SU-DHL-6 (cell line): ENCODE data around the gene GLS.

Experiments used
- H2AFZ ChIP-seq: fragments of 200-600 bp; sonication (generic); 2 replicates; pipeline ENCODE4 v1.6.1; 2014; ENCODE audit warnings: low read depth, mild to moderate bottlenecking, moderate library complexity, mixed read lengths, antibody characterized with exemption, low read length; ENCODE audit not compliant: severe bottlenecking
- H3F3A ChIP-seq: fragments of 200-600 bp; shearing (Covaris generic); 2 replicates; pipeline ENCODE4 v1.6.0; 2016; ENCODE audit warnings: antibody characterized with exemption, mild to moderate bottlenecking; ENCODE audit not compliant: insufficient read depth
- H3K27ac ChIP-seq: fragments of 200-600 bp; sonication (generic); 2 replicates; pipeline ENCODE4 v1.5.1; 2016; ENCODE audit warnings: low read depth, mild to moderate bottlenecking, low read length, moderate library complexity, mixed read lengths
- H3K27me3 ChIP-seq: fragments of 200-600 bp; sonication (generic), shearing (Covaris generic); 2 replicates; pipeline ENCODE4 v1.6.0; 2014; ENCODE audit warnings: mild to moderate bottlenecking, low read length
- H3K36me3 ChIP-seq: fragments of 200-600 bp; sonication (generic); 2 replicates; pipeline ENCODE4 v1.6.1; 2014; ENCODE audit warnings: mild to moderate bottlenecking, low read length, mixed read lengths
- H3K4me2 ChIP-seq: fragments of 300-600, 200-600 bp; shearing (Covaris generic), sonication (generic); 2 replicates; pipeline ENCODE4 v1.6.0; 2014; ENCODE audit warnings: low read length, low read depth, mild to moderate bottlenecking; ENCODE audit not compliant: poor library complexity, severe bottlenecking
- H3K4me3 ChIP-seq: fragments of 200-600 bp; sonication (generic); 2 replicates; pipeline ENCODE4 v1.5.1; 2014; ENCODE audit warnings: antibody characterized with exemption, low read length, mild to moderate bottlenecking, mixed read lengths; ENCODE audit not compliant: insufficient read depth, poor library complexity, severe bottlenecking
- H3K79me2 ChIP-seq: fragments of 200-600 bp; sonication (generic); 2 replicates; pipeline ENCODE4 v1.6.1; 2014; ENCODE audit warnings: mild to moderate bottlenecking, low read length, moderate library complexity; ENCODE audit not compliant: insufficient read depth
- H3K9ac ChIP-seq: fragments of 200-600 bp; sonication (generic); 2 replicates; pipeline ENCODE4 v1.7.0; 2014; ENCODE audit warnings: mild to moderate bottlenecking, low read length
- H3K9me2 ChIP-seq: fragments of 200-600 bp; sonication (generic); replicated peaks from 2 replicates; pipeline ENCODE4 v1.6.1; 2014; ENCODE audit warnings: low read length; ENCODE audit not compliant: insufficient read depth
- H3K9me3 ChIP-seq: fragments of 200-600 bp; sonication (generic); 2 replicates; pipeline ENCODE4 v1.6.1; 2014; ENCODE audit warnings: low read length, mixed read lengths; ENCODE audit not compliant: insufficient read depth
- H4K20me1 ChIP-seq: fragments of 200-600 bp; sonication (generic); 2 replicates; pipeline ENCODE4 v1.6.1; 2014; ENCODE audit warnings: low read depth, mild to moderate bottlenecking, antibody characterized with exemption, low read length, moderate library complexity, mixed read lengths
- EZH2phosphoT487 ChIP-seq: fragments of 200-600 bp; sonication (generic), shearing (Covaris generic); conservative IDR thresholded peaks from 2 replicates; pipeline ENCODE4 v1.6.1; 2018; ENCODE audit warnings: mild to moderate bottlenecking, antibody characterized with exemption, low read length, moderate library complexity, mixed read lengths
- TF ChIP-seq, protein P1 (sequence below): fragments of 200-600 bp; sonication (generic); IDR thresholded peaks from one replicate; pipeline ENCODE4 v1.5.1; 2017; ENCODE audit warnings: antibody characterized with exemption, mild to moderate bottlenecking, low read length, moderate library complexity; ENCODE audit not compliant: insufficient read depth, poor library complexity, severe bottlenecking

GLS gene

DNA sequence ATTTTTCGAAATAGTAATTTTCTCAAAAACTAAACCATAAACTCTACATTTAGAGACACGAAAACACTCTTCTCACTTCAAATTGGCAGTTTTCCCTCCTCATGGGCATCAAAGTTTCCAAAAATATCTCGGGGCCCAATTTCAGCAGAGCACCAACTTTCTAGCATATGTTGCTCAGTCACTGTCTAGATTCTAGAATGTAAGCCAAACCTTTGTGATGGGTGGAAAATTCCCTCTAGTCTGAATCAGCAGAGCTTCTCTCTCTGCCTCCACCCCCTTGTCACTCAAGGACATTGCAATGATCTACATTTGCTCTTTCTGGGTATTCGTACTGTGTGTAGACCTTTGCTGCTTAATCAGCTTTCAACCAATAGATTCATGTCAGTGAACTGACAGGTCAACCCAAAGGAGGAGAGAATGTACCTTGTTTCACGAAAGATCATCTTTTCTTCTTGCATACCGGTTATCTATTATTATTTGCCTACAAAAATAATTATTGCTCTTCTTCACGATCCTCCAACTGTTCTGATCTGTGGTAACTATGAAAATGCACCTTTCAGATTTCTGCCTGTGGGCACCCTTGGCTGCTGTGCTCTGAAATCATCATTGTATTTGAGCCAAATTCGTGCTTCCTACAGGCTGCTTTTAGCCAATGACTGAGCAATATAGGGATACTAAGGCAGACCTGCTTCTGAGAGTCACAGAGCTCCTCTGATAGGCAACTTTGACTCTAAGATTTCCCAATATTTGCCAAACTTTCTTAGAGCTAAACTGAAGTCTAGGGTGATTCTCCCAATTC lies 38.7 kb upstream of the GLS start:
- Histone ChIP-seq H3K27ac (no peak overlapping the region), H3K27me3 (no peaks in the 10 kb centered on the region), H3K4me3 (no peak overlapping the region), H4K20me1 (no peaks in the 10 kb centered on the region), H3F3A (no peaks in the 10 kb centered on the region), H3K36me3 (no peaks in the 10 kb centered on the region), H3K79me2 (no peaks in the 10 kb centered on the region), H2AFZ (no peak overlapping the region), H3K9me3 (no peaks in the 10 kb centered on the region), H3K4me2 (no peak overlapping the region), H3K9me2 (no peaks in the 10 kb centered on the region), H3K9ac (no peak overlapping the region)
- TF ChIP-seq, protein P1, sequence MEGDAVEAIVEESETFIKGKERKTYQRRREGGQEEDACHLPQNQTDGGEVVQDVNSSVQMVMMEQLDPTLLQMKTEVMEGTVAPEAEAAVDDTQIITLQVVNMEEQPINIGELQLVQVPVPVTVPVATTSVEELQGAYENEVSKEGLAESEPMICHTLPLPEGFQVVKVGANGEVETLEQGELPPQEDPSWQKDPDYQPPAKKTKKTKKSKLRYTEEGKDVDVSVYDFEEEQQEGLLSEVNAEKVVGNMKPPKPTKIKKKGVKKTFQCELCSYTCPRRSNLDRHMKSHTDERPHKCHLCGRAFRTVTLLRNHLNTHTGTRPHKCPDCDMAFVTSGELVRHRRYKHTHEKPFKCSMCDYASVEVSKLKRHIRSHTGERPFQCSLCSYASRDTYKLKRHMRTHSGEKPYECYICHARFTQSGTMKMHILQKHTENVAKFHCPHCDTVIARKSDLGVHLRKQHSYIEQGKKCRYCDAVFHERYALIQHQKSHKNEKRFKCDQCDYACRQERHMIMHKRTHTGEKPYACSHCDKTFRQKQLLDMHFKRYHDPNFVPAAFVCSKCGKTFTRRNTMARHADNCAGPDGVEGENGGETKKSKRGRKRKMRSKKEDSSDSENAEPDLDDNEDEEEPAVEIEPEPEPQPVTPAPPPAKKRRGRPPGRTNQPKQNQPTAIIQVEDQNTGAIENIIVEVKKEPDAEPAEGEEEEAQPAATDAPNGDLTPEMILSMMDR, result no peak
- TF ChIP-seq EZH2phosphoT487, result no peak

GRCh38 chr2:190842606-190843104 lies 38.0 kb upstream of the GLS start:
- H3K9me3 ChIP-seq, result no peaks in the 10 kb centered on the region
- H3K36me3 ChIP-seq, result no peaks in the 10 kb centered on the region
- TF ChIP-seq, protein P1, result no peak
- no peak for TF ChIP-seq EZH2phosphoT487
- H3K4me3 ChIP-seq, result no peak overlapping the region
- H2AFZ ChIP-seq, result no peak overlapping the region
- H3K79me2 ChIP-seq, result no peaks in the 10 kb centered on the region
- H3K9me2 ChIP-seq, result no peaks in the 10 kb centered on the region
- H4K20me1 ChIP-seq, result no peaks in the 10 kb centered on the region
- H3K4me2 ChIP-seq, result no peak overlapping the region
- H3K27ac ChIP-seq, result no peak overlapping the region
- no peaks in the 10 kb centered on the region for H3F3A ChIP-seq
- no peaks in the 10 kb centered on the region for H3K27me3 ChIP-seq
- H3K9ac ChIP-seq, result no peak overlapping the region

DNA sequence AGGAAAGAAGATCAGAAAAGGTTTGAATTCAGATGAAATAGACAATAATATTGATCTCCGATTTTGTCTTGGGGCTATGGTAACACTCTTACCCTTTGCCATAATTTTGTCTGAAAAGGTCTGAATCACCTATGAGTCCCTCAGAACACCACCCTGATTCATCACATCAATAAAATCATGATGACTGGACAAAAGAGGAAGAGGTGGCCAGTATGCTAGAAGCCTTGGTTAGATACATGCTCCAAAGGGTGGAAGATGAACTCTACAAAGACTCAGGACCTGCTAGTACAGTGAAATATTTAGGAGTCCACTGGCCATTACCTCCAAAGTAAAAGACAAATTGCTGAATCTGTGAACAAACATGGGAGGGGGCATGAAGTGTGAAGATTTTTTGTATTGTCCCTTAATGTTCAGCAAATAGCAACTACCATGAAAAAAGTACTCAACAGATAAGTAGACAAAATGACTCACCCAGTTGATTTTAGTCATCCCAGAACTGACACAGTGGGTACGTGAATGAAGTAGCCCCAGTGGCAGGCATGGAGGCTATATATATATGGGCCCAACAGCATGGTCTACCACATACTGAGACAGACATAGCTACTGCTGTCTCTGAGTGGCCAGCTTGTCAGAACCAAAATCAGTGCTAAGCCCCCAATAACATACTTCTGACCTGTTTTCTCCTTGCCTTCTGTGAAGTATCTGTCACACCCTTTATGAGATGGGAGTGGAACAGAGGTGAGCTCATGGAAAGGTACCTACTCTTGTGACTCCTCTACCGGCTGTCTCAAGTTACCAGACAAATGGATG lies 36.5 kb upstream of the GLS start:
- no peak overlapping the region for H2AFZ ChIP-seq

More for the DNA sequence above, 36.5 kb upstream of the GLS start:
- Histone ChIP-seq H3K27ac (no peak overlapping the region), H3K27me3 (no peaks in the 10 kb centered on the region), H3K9me3 (no peaks in the 10 kb centered on the region), H3K9me2 (no peaks in the 10 kb centered on the region), H3F3A (no peaks in the 10 kb centered on the region), H3K4me3 (no peak overlapping the region), H3K36me3 (no peaks in the 10 kb centered on the region), H4K20me1 (no peaks in the 10 kb centered on the region), H3K9ac (no peak overlapping the region), H3K4me2 (no peak overlapping the region), H3K79me2 (no peaks in the 10 kb centered on the region)
- TF ChIP-seq, protein P1, result no peak
- TF ChIP-seq EZH2phosphoT487, result no peak
